Measurements from ENCODE around the gene HGD. TPM values are rescaled to one million over a fixed set of nuclear protein-coding genes. Genes with fewer than 3 reads are reported as not detected.

The HGD gene
- total and polyA plus RNA-seq, 2 of the 13 experiments (the other 11 are each of a cell fraction or from before 2014, with no cell fraction given), result 265 to 398 TPM

- no peak for TF ChIP-seq RNF2 (conservative IDR thresholded peaks at IDR 0.05; ENCODE audit: low read depth)
- TF ChIP-seq CEBPB (IDR thresholded peaks at IDR 0.05; ENCODE audit: borderline replicate concordance, low read depth, low read length), result peak; percentile 94
- no peak for TF ChIP-seq ZNF235 (CRISPR knock-in tag; IDR thresholded peaks at IDR 0.05; ENCODE audit: borderline replicate concordance)
- TF ChIP-seq ATF4 (CRISPR knock-in tag; IDR thresholded peaks at IDR 0.05), result peak in 1 of 2 experiments; percentile 95; a peak in 2 of 4 replicates
- TF ChIP-seq TAF1 (CRISPR knock-in tag; IDR thresholded peaks at IDR 0.05), result 0 out of 2 replicates have a peak, but pooled peaks have one; percentile 7
- TF ChIP-seq HDAC6 (IDR thresholded peaks at IDR 0.05; ENCODE audit: low read depth, low read length), result no peak; the same call in 1 of the 2 replicates
- TF ChIP-seq ZNF598 (CRISPR knock-in tag; IDR thresholded peaks at IDR 0.05; ENCODE audit: borderline replicate concordance), result no peak
- 0 out of 2 replicates have a peak, but pooled peaks have one; percentile 32 for TF ChIP-seq FOXK1 (CRISPR knock-in tag; IDR thresholded peaks at IDR 0.05; ENCODE audit: borderline replicate concordance, low read depth)
- peak; percentile 41; the same call in 1 of the 2 replicates for TF ChIP-seq FOXP4 (CRISPR knock-in tag; IDR thresholded peaks at IDR 0.05)
- no peak for TF ChIP-seq ZNF569 (CRISPR knock-in tag; IDR thresholded peaks at IDR 0.05; ENCODE audit: borderline replicate concordance)
- TF ChIP-seq BCLAF1 (IDR thresholded peaks at IDR 0.05), result no peak
- no peak for TF ChIP-seq U2AF2 (IDR thresholded peaks at IDR 0.05; ENCODE audit: low read depth, low read length)
- peak; percentile 78; the same call in 1 of the 2 replicates for TF ChIP-seq HMG20A (CRISPR knock-in tag; IDR thresholded peaks at IDR 0.05; ENCODE audit: borderline replicate concordance)
- 0 out of 2 replicates have a peak, but pooled peaks have one; percentile 28 for TF ChIP-seq POGZ (CRISPR knock-in tag; IDR thresholded peaks at IDR 0.05)
- TF ChIP-seq NFIC (IDR thresholded peaks at IDR 0.05; ENCODE audit: low read length), result peak; percentile 76; the same call in 1 of the 2 replicates
- TF ChIP-seq BCL6 (CRISPR knock-in tag; IDR thresholded peaks at IDR 0.05), result peak; percentile 87
- TF ChIP-seq PAXIP1 (CRISPR knock-in tag; conservative IDR thresholded peaks at IDR 0.05), result peak; percentile 72
- TF ChIP-seq DRAP1 (CRISPR knock-in tag; IDR thresholded peaks at IDR 0.05), result 0 out of 2 replicates have a peak, but pooled peaks have one; percentile 11
- peak; percentile 81 for TF ChIP-seq TBL1XR1 (IDR thresholded peaks at IDR 0.05; ENCODE audit: borderline replicate concordance, low read length, partially characterized antibody)
Measured at GRCh38 chr3:120680193-120680894, 1.7 kb downstream of the HGD start (continued).

All from HepG2 (cell line).